Measurements from ENCODE around the gene CHID1.

Gene CHID1

GRCh38 chr11:831961-832528, 78.6 kb downstream of the CHID1 start:
- DNase-seq = no peak

- DNase-seq = no peak
Observed at GRCh38 chr11:831118-831864, 79.3 kb downstream of the CHID1 start.

- no peak for DNase-seq
Observed at GRCh38 chr11:830295-831117, 80.1 kb downstream of the CHID1 start.

- no peak for DNase-seq
Observed at GRCh38 chr11:829847-830294, 80.7 kb downstream of the CHID1 start.

GRCh38 chr11:829176-829846, 81.3 kb downstream of the CHID1 start:
- peak; percentile 17 for DNase-seq

GRCh38 chr11:828506-829175, 82.0 kb downstream of the CHID1 start:
- DNase-seq = no peak

- no peak for DNase-seq
Observed at GRCh38 chr11:827897-828192, 82.8 kb downstream of the CHID1 start, which contains the start of gene CRACR2B. Gene CRACR2B (plus strand): TSS chr11:827919. CDS start chr11:828608, 689 bp downstream.

- DNase-seq = no peak
Observed at GRCh38 chr11:827146-827896, 83.3 kb downstream of the CHID1 start.

- DNase-seq = no peak
Observed at GRCh38 chr11:826836-827145, 83.8 kb downstream of the CHID1 start.

GRCh38 chr11:826227-826621, 84.4 kb downstream of the CHID1 start:
- no peak for DNase-seq

- DNase-seq = no peak
Observed at GRCh38 chr11:825366-826226, 85.0 kb downstream of the CHID1 start.

GRCh38 chr11:824942-825341, 85.7 kb downstream of the CHID1 start:
- no peak for DNase-seq

GRCh38 chr11:824292-824880, 86.2 kb downstream of the CHID1 start:
- DNase-seq = no peak

- no peak for DNase-seq
Observed at GRCh38 chr11:823441-824291, 86.9 kb downstream of the CHID1 start.

- peak; percentile 56 for DNase-seq
Observed at GRCh38 chr11:821512-822371, 88.9 kb downstream of the CHID1 start.

- DNase-seq = peak; percentile 35
Observed at GRCh38 chr11:820655-821511, 89.7 kb downstream of the CHID1 start.

- peak; percentile 90 for DNase-seq
Observed at GRCh38 chr11:819943-820649, 90.5 kb downstream of the CHID1 start.

Measured in MV-4-11 (cell line).